HUES48 (cell line): ENCODE data around the gene NPFF.

Experiments used
- H3K27ac ChIP-seq: one replicate; pipeline ENCODE4 v1.7.0; 2013; ENCODE audit warnings: low read depth, low read length, inconsistent platforms
- H3K27me3 ChIP-seq: 2 replicates; pipeline ENCODE4 v1.6.1; 2013; ENCODE audit warnings: mild to moderate bottlenecking, low read length; ENCODE audit not compliant: control insufficient read depth, insufficient read depth
- H3K36me3 ChIP-seq: 2 replicates; pipeline ENCODE4 v1.6.1; 2013; ENCODE audit warnings: low read length; ENCODE audit not compliant: control insufficient read depth, insufficient read depth
- H3K4me1 ChIP-seq: 2 replicates; pipeline ENCODE4 v1.6.1; 2013; ENCODE audit warnings: mild to moderate bottlenecking, low read length; ENCODE audit not compliant: control insufficient read depth, insufficient read depth
- H3K4me3 ChIP-seq: 2 replicates; pipeline ENCODE4 v1.5.1; 2013; ENCODE audit warnings: mild to moderate bottlenecking, low read depth, low read length
- H3K9ac ChIP-seq: 2 replicates; pipeline ENCODE4 v1.6.1; 2013; ENCODE audit warnings: mild to moderate bottlenecking, low read depth, low read length, moderate library complexity
- H3K9me3 ChIP-seq: 2 replicates; pipeline ENCODE4 v1.6.1; 2013; ENCODE audit warnings: low read length; ENCODE audit not compliant: control insufficient read depth, insufficient read depth

The NPFF gene

GRCh38 chr12:53532524-53533445, 25.5 kb upstream of the NPFF start:
- H3K9me3 ChIP-seq, result no peaks in the 10 kb centered on the region
- no peak overlapping the region for H3K9ac ChIP-seq
- peaks cover 61% of the 10 kb centered on the region for H3K36me3 ChIP-seq
- no peak overlapping the region for H3K27ac ChIP-seq
- no peaks in the 10 kb centered on the region for H3K4me1 ChIP-seq
- no peak overlapping the region for H3K4me3 ChIP-seq
- no peaks in the 10 kb centered on the region for H3K27me3 ChIP-seq

GRCh38 chr12:53532021-53532420, 24.7 kb upstream of the NPFF start:
- Histone ChIP-seq H3K9ac (no peak overlapping the region), H3K9me3 (no peaks in the 10 kb centered on the region), H3K4me1 (no peaks in the 10 kb centered on the region), H3K36me3 (peaks cover 57% of the 10 kb centered on the region), H3K4me3 (no peak overlapping the region), H3K27me3 (no peaks in the 10 kb centered on the region), H3K27ac (no peak overlapping the region)

- no peaks in the 10 kb centered on the region for H3K4me1 ChIP-seq
- no peak overlapping the region for H3K27ac ChIP-seq
- H3K4me3 ChIP-seq, result no peak overlapping the region
- H3K36me3 ChIP-seq, result peaks cover 48% of the 10 kb centered on the region
- no peak overlapping the region for H3K9ac ChIP-seq
- no peaks in the 10 kb centered on the region for H3K9me3 ChIP-seq
- no peaks in the 10 kb centered on the region for H3K27me3 ChIP-seq
Measured at GRCh38 chr12:53530920-53531319, 23.6 kb upstream of the NPFF start.

- Histone ChIP-seq H3K36me3 (peaks cover 39% of the 10 kb centered on the region), H3K9me3 (no peaks in the 10 kb centered on the region), H3K27ac (no peak overlapping the region), H3K4me1 (no peaks in the 10 kb centered on the region), H3K9ac (no peak overlapping the region), H3K4me3 (no peak overlapping the region), H3K27me3 (no peaks in the 10 kb centered on the region)
Measured at GRCh38 chr12:53530061-53530460, 22.8 kb upstream of the NPFF start.

- H3K4me3 ChIP-seq, result no peak overlapping the region
- H3K9ac ChIP-seq, result no peak overlapping the region
- peaks cover 30% of the 10 kb centered on the region for H3K36me3 ChIP-seq
- no peaks in the 10 kb centered on the region for H3K9me3 ChIP-seq
- no peak overlapping the region for H3K27ac ChIP-seq
- H3K27me3 ChIP-seq, result no peaks in the 10 kb centered on the region
- H3K4me1 ChIP-seq, result no peaks in the 10 kb centered on the region
Measured at GRCh38 chr12:53524476-53524875, 17.2 kb upstream of the NPFF start.

- H3K27ac ChIP-seq, result no peak overlapping the region
- H3K4me3 ChIP-seq, result no peak overlapping the region
- no peaks in the 10 kb centered on the region for H3K9me3 ChIP-seq
- no peaks in the 10 kb centered on the region for H3K27me3 ChIP-seq
- no peak overlapping the region for H3K9ac ChIP-seq
- H3K4me1 ChIP-seq, result no peaks in the 10 kb centered on the region
- peaks cover 38% of the 10 kb centered on the region for H3K36me3 ChIP-seq
Measured at GRCh38 chr12:53523131-53523530, 15.8 kb upstream of the NPFF start.

GRCh38 chr12:53518381-53518780, 11.1 kb upstream of the NPFF start:
- peaks cover 61% of the 10 kb centered on the region for H3K36me3 ChIP-seq
- no peaks in the 10 kb centered on the region for H3K9me3 ChIP-seq
- H3K4me3 ChIP-seq, result no peak overlapping the region
- H3K4me1 ChIP-seq, result no peaks in the 10 kb centered on the region
- H3K27me3 ChIP-seq, result no peaks in the 10 kb centered on the region
- no peak overlapping the region for H3K9ac ChIP-seq
- no peak overlapping the region for H3K27ac ChIP-seq

GRCh38 chr12:53516758-53517455, 9.6 kb upstream of the NPFF start:
- H3K9ac ChIP-seq, result no peak overlapping the region
- peaks cover 55% of the 10 kb centered on the region for H3K36me3 ChIP-seq
- no peak overlapping the region for H3K4me3 ChIP-seq
- H3K4me1 ChIP-seq, result no peaks in the 10 kb centered on the region
- H3K27me3 ChIP-seq, result no peaks in the 10 kb centered on the region
- H3K9me3 ChIP-seq, result no peaks in the 10 kb centered on the region
- no peak overlapping the region for H3K27ac ChIP-seq

- Histone ChIP-seq H3K36me3 (peaks cover 49% of the 10 kb centered on the region), H3K4me1 (no peaks in the 10 kb centered on the region), H3K27me3 (no peaks in the 10 kb centered on the region)
Measured at GRCh38 chr12:53515291-53515680, 8.0 kb upstream of the NPFF start.

GRCh38 chr12:53514628-53515290, 7.5 kb upstream of the NPFF start:
- peaks cover 49% of the 10 kb centered on the region for H3K36me3 ChIP-seq
- no peak overlapping the region for H3K4me3 ChIP-seq
- no peaks in the 10 kb centered on the region for H3K27me3 ChIP-seq

More at GRCh38 chr12:53515291-53515680, 8.0 kb upstream of the NPFF start:
- no peak overlapping the region for H3K27ac ChIP-seq
- H3K9ac ChIP-seq, result no peak overlapping the region
- no peak overlapping the region for H3K4me3 ChIP-seq
- H3K9me3 ChIP-seq, result no peaks in the 10 kb centered on the region

More at GRCh38 chr12:53514628-53515290, 7.5 kb upstream of the NPFF start:
- Histone ChIP-seq H3K27ac (no peak overlapping the region), H3K9me3 (no peaks in the 10 kb centered on the region), H3K9ac (no peak overlapping the region), H3K4me1 (no peaks in the 10 kb centered on the region)
